ENCODE results near the gene TBL3.

GRCh38 chr16:1980030-1980769 lies 8.3 kb downstream of the TBL3 start:
- TF ChIP-seq POLR2A (IDR thresholded peaks at IDR 0.05): no peak
- no peak for TF ChIP-seq CTCF (IDR thresholded peaks at IDR 0.05)
- TF ChIP-seq EP300 (IDR thresholded peaks at IDR 0.05): no peak
- no peak for TF ChIP-seq POLR2AphosphoS5 (IDR thresholded peaks at IDR 0.05)

Data from suprapubic skin (tissue), 4 donors.